ENCODE measurements around the gene TACR2.

TACR2 gene

GRCh38 chr10:69439350-69439739 lies 22.6 kb upstream of the TACR2 start:
- H3K4me3 Mint-ChIP-seq: no peak overlapping the region
- H3K4me1 Mint-ChIP-seq: peaks cover 3% of the 10 kb centered on the region
- peak overlapping the region; percentile 33 for H3K27ac Mint-ChIP-seq
- H3K27me3 Mint-ChIP-seq: peaks cover 59% of the 10 kb centered on the region
- no peaks in the 10 kb centered on the region for H3K9me3 Mint-ChIP-seq
- H3K36me3 Mint-ChIP-seq: no peaks in the 10 kb centered on the region
- CTCF ChIA-PET: interaction anchor here (2.5 kb wide), 1 partner anchor 10 kb away, joined by 9 read pairs; no protein-coding TSS in a partner anchor
- no peak for DNase-seq

- DNase-seq: no peak
- CTCF ChIA-PET: interaction anchor here (2.5 kb wide), 1 partner anchor 11 kb away, joined by 9 read pairs; no protein-coding TSS in a partner anchor
- Mint-ChIP-seq H3K4me3 (no peak overlapping the region), H3K9me3 (no peaks in the 10 kb centered on the region), H3K36me3 (no peaks in the 10 kb centered on the region), H3K27me3 (peaks cover 56% of the 10 kb centered on the region), H3K27ac (no peak overlapping the region), H3K4me1 (peaks cover 3% of the 10 kb centered on the region)
These were observed 22.0 kb upstream of the TACR2 start for GRCh38 chr10:69438536-69439349.

GRCh38 chr10:69437321-69438259 lies 20.9 kb upstream of the TACR2 start:
- H3K36me3 Mint-ChIP-seq: no peaks in the 10 kb centered on the region
- DNase-seq: no peak

GRCh38 chr10:69435966-69436520 lies 19.3 kb upstream of the TACR2 start:
- peaks cover 54% of the 10 kb centered on the region for H3K27me3 Mint-ChIP-seq
- H3K27ac Mint-ChIP-seq: no peak overlapping the region
- no peak overlapping the region for H3K4me3 Mint-ChIP-seq
- no peak for DNase-seq
- no peaks in the 10 kb centered on the region for H3K9me3 Mint-ChIP-seq
- CTCF ChIA-PET: interaction anchor here (0.9 to 1.2 kb wide), 2 partner anchors 13 to 14 kb away, joined by 3 to 4 read pairs; no protein-coding TSS in a partner anchor
- H3K4me1 Mint-ChIP-seq: peaks cover 3% of the 10 kb centered on the region
- H3K36me3 Mint-ChIP-seq: no peaks in the 10 kb centered on the region

More at GRCh38 chr10:69437321-69438259, 20.9 kb upstream of the TACR2 start:
- H3K27ac Mint-ChIP-seq: no peak overlapping the region
- H3K4me3 Mint-ChIP-seq: no peak overlapping the region
- CTCF ChIA-PET: interaction anchor here (1.2 kb wide), 1 partner anchor 15 kb away, joined by 4 read pairs; no protein-coding TSS in a partner anchor
- H3K4me1 Mint-ChIP-seq: peaks cover 3% of the 10 kb centered on the region
- H3K9me3 Mint-ChIP-seq: no peaks in the 10 kb centered on the region
- peaks cover 53% of the 10 kb centered on the region for H3K27me3 Mint-ChIP-seq

GRCh38 chr10:69434926-69435325 lies 18.2 kb upstream of the TACR2 start:
- DNase-seq: no peak
- H3K9me3 Mint-ChIP-seq: no peaks in the 10 kb centered on the region
- CTCF ChIA-PET: interaction anchor here (0.9 kb wide), 1 partner anchor 15 kb away, joined by 3 read pairs; no protein-coding TSS in a partner anchor
- peaks cover 3% of the 10 kb centered on the region for H3K4me1 Mint-ChIP-seq
- no peaks in the 10 kb centered on the region for H3K36me3 Mint-ChIP-seq
- no peak overlapping the region for H3K27ac Mint-ChIP-seq
- peaks cover 50% of the 10 kb centered on the region for H3K27me3 Mint-ChIP-seq
- H3K4me3 Mint-ChIP-seq: no peak overlapping the region

GRCh38 chr10:69434169-69434568 lies 17.5 kb upstream of the TACR2 start:
- DNase-seq: no peak
- Mint-ChIP-seq H3K4me3 (no peak overlapping the region), H3K9me3 (no peaks in the 10 kb centered on the region), H3K4me1 (peaks cover 3% of the 10 kb centered on the region), H3K27ac (no peak overlapping the region), H3K27me3 (peaks cover 44% of the 10 kb centered on the region), H3K36me3 (no peaks in the 10 kb centered on the region)
- CTCF ChIA-PET: no interaction called here

GRCh38 chr10:69428165-69428564 lies 11.4 kb upstream of the TACR2 start:
- H3K36me3 Mint-ChIP-seq: no peaks in the 10 kb centered on the region
- H3K4me3 Mint-ChIP-seq: no peak overlapping the region
- DNase-seq: no peak
- no peaks in the 10 kb centered on the region for H3K9me3 Mint-ChIP-seq
- CTCF ChIA-PET: interaction anchor here (0.7 to 3.0 kb wide), 4 partner anchors 10 to 210 kb away, joined by 3 to 29 read pairs (median 6); no protein-coding TSS in a partner anchor
- no peak overlapping the region for H3K27ac Mint-ChIP-seq
- peaks cover 47% of the 10 kb centered on the region for H3K4me1 Mint-ChIP-seq
- peaks cover 20% of the 10 kb centered on the region for H3K27me3 Mint-ChIP-seq

- DNase-seq: no peak
- no peak overlapping the region for H3K4me3 Mint-ChIP-seq
- CTCF ChIA-PET: interaction anchor here (0.7 kb wide), 1 partner anchor 153 kb away, joined by 3 read pairs; no protein-coding TSS in a partner anchor
- H3K4me1 Mint-ChIP-seq: peaks cover 59% of the 10 kb centered on the region
- H3K27me3 Mint-ChIP-seq: peaks cover 17% of the 10 kb centered on the region
- H3K27ac Mint-ChIP-seq: no peak overlapping the region
- H3K36me3 Mint-ChIP-seq: no peaks in the 10 kb centered on the region
- H3K9me3 Mint-ChIP-seq: no peaks in the 10 kb centered on the region
These were observed 9.6 kb upstream of the TACR2 start for GRCh38 chr10:69426376-69426727.

- H3K4me1 Mint-ChIP-seq: peaks cover 59% of the 10 kb centered on the region
- DNase-seq: peak; percentile 59
- no peaks in the 10 kb centered on the region for H3K9me3 Mint-ChIP-seq
- CTCF ChIA-PET: interaction anchor here (1.0 to 1.1 kb wide), 2 partner anchors 40 to 82 kb away, joined by 3 read pairs; no protein-coding TSS in a partner anchor
- peaks cover 13% of the 10 kb centered on the region for H3K27me3 Mint-ChIP-seq
- H3K36me3 Mint-ChIP-seq: no peaks in the 10 kb centered on the region
- H3K4me3 Mint-ChIP-seq: no peak overlapping the region
- peak overlapping the region; percentile 60 for H3K27ac Mint-ChIP-seq
These were observed 9.0 kb upstream of the TACR2 start for GRCh38 chr10:69425511-69426298.

- no peak for DNase-seq
- Mint-ChIP-seq H3K36me3 (no peaks in the 10 kb centered on the region), H3K4me3 (no peak overlapping the region), H3K27me3 (peaks cover 13% of the 10 kb centered on the region), H3K9me3 (no peaks in the 10 kb centered on the region), H3K4me1 (peaks cover 59% of the 10 kb centered on the region), H3K27ac (no peak overlapping the region)
- CTCF ChIA-PET: interaction anchor here (1.0 to 1.1 kb wide), 2 partner anchors 41 to 82 kb away, joined by 3 read pairs; no protein-coding TSS in a partner anchor
These were observed 8.3 kb upstream of the TACR2 start for GRCh38 chr10:69425041-69425440.

GRCh38 chr10:69422676-69423075 lies 6.0 kb upstream of the TACR2 start:
- H3K36me3 Mint-ChIP-seq: no peaks in the 10 kb centered on the region
- peaks cover 50% of the 10 kb centered on the region for H3K4me1 Mint-ChIP-seq
- H3K4me3 Mint-ChIP-seq: no peak overlapping the region
- peaks cover 9% of the 10 kb centered on the region for H3K27me3 Mint-ChIP-seq
- no peaks in the 10 kb centered on the region for H3K9me3 Mint-ChIP-seq
- CTCF ChIA-PET: interaction anchor here (1.4 to 1.6 kb wide), 2 partner anchors 12 to 14 kb away, joined by 3 to 4 read pairs; no protein-coding TSS in a partner anchor
- no peak for DNase-seq
- H3K27ac Mint-ChIP-seq: no peak overlapping the region

GRCh38 chr10:69421611-69422308 lies 5.0 kb upstream of the TACR2 start:
- Mint-ChIP-seq H3K9me3 (no peaks in the 10 kb centered on the region), H3K4me3 (no peak overlapping the region), H3K27ac (no peak overlapping the region), H3K36me3 (no peaks in the 10 kb centered on the region), H3K4me1 (peaks cover 43% of the 10 kb centered on the region), H3K27me3 (peaks cover 16% of the 10 kb centered on the region)
- CTCF ChIA-PET: interaction anchor here (0.7 to 1.5 kb wide), 4 partner anchors 10 to 93 kb away, joined by 3 to 4 read pairs (median 4); no protein-coding TSS in a partner anchor
- DNase-seq: no peak

Data from activated naive CD4-positive, alpha-beta T cell treated with anti-CD3 and anti-CD28 coated beads, Interleukin-2, amount 10 ng/mL, durations not matched to agents 7 days and 5 days (primary cell).